BJ (cell line): ENCODE results near the gene ZFP62. TPM values are rescaled to one million over a fixed set of nuclear protein-coding genes. Genes with fewer than 3 reads are reported as not detected.

ENCODE experiments used
- CTCF ChIA-PET: fragments of 350-600 bp; formaldehyde crosslinking; extraction: SDS; loops from one replicate; lab custom pipeline; 2021; ENCODE audit warnings: antibody characterized with exemption, inconsistent platforms; lab: Yijun Ruan, JAX
- POLR2A ChIA-PET: fragments of 300-600 bp; sonication (Branson Sonifier 250); formaldehyde crosslinking; extraction: SDS; loops from one replicate; lab custom pipeline; 2021; ENCODE audit warnings: antibody characterized with exemption; lab: Charles Lee
- DNase-seq: peaks from one replicate; pipeline ENCODE4 v3.0.0-alpha.2; 2011; ENCODE audit warnings: low read depth
- H3K27me3 ChIP-seq: 2 replicates; pipeline ENCODE4 v1.6.0; 2011; ENCODE audit warnings: low read length; ENCODE audit not compliant: control insufficient read depth, insufficient read depth
- H3K36me3 ChIP-seq: 2 replicates; pipeline ENCODE4 v1.5.1; 2011; ENCODE audit warnings: low read length; ENCODE audit not compliant: control insufficient read depth, insufficient read depth
- H3K4me3 ChIP-seq: 2 replicates; pipeline ENCODE4 v1.5.1; 2011; ENCODE audit warnings: low read depth, mild to moderate bottlenecking, control low read depth, low read length
- CTCF ChIP-seq: IDR thresholded peaks from 2 replicates; pipeline ENCODE4 v1.5.1; 2011; ENCODE audit warnings: low read depth, mild to moderate bottlenecking, control low read depth, inconsistent platforms, low read length, moderate library complexity; ENCODE audit not compliant: insufficient read depth
- polyA plus RNA-seq: library from polyadenylated mRNA; depleted of rRNA; stranded (reverse); fragments of >200 nt; gene quantifications from 2 replicates; pipeline ENCODE4 v1.2.3, GENCODE V29; 2011

Gene ZFP62
- polyA plus RNA-seq, 1 experiment: 5.4 TPM

GRCh38 chr5:180839227-180839626 is 21.8 kb downstream of the ZFP62 start:
- Histone ChIP-seq H3K27me3 (no peaks in the 10 kb centered on the region), H3K4me3 (no peak overlapping the region), H3K36me3 (peaks cover 4% of the 10 kb centered on the region; the same call in 1 of the 2 replicates)
- POLR2A ChIA-PET: no interaction called here
- no peak for DNase-seq
- TF ChIP-seq CTCF: no peak
- CTCF ChIA-PET: no interaction called here

GRCh38 chr5:180837478-180837877 is 23.6 kb downstream of the ZFP62 start:
- H3K27me3 ChIP-seq: no peaks in the 10 kb centered on the region
- ChIA-PET POLR2A (no interaction called here), CTCF (no interaction called here)
- H3K36me3 ChIP-seq: peaks cover 4% of the 10 kb centered on the region; the same call in 1 of the 2 replicates
- H3K4me3 ChIP-seq: no peak overlapping the region
- no peak for DNase-seq
- no peak for TF ChIP-seq CTCF

- no peaks in the 10 kb centered on the region for H3K27me3 ChIP-seq
- TF ChIP-seq CTCF: no peak
- CTCF ChIA-PET: interaction anchor here (1.3 kb wide), 1 partner anchor 48 kb away, joined by 3 read pairs; no protein-coding TSS in a partner anchor
- peak overlapping the region; percentile 47; the same call in 1 of the 2 replicates for H3K4me3 ChIP-seq
- POLR2A ChIA-PET: no interaction called here
- no peak for DNase-seq
- peaks cover 4% of the 10 kb centered on the region; the same call in 1 of the 2 replicates for H3K36me3 ChIP-seq
These were observed 28.4 kb downstream of the ZFP62 start for GRCh38 chr5:180832638-180833068.

- no peak; the same call in 1 of the 2 replicates for TF ChIP-seq CTCF
- peak overlapping the region; percentile 47 for H3K4me3 ChIP-seq
- DNase-seq: peak; percentile 11
- H3K36me3 ChIP-seq: peaks cover 2% of the 10 kb centered on the region; the same call in 1 of the 2 replicates
- no peaks in the 10 kb centered on the region for H3K27me3 ChIP-seq
- ChIA-PET CTCF (interaction anchor here (1.0 to 2.2 kb wide), 8 partner anchors 10 to 353 kb away, joined by 3 to 11 read pairs (median 4); no protein-coding TSS in a partner anchor), POLR2A (interaction anchor here (0.7 kb wide), 1 partner anchor 21 kb away, joined by 12 read pairs; no protein-coding TSS in a partner anchor)
These were observed 29.7 kb downstream of the ZFP62 start for GRCh38 chr5:180831139-180832093.
